Measurements from ENCODE around the gene RBM47. TPM values are rescaled to one million over a fixed set of nuclear protein-coding genes. Genes with fewer than 3 reads are reported as not detected.

Gene RBM47
- total RNA-seq, 3 donors from 2014 or later, result 66.6 to 151 (median 89.5) TPM

GRCh38 chr4:40418430-40419230 lies 211.0 kb downstream of the RBM47 start:
- DNase-seq (ENCODE audit: low spot score in 2 of 2), result no peak
- TF ChIP-seq POLR2AphosphoS5 (IDR thresholded peaks at IDR 0.05), result no peak
- TF ChIP-seq, protein P1, sequence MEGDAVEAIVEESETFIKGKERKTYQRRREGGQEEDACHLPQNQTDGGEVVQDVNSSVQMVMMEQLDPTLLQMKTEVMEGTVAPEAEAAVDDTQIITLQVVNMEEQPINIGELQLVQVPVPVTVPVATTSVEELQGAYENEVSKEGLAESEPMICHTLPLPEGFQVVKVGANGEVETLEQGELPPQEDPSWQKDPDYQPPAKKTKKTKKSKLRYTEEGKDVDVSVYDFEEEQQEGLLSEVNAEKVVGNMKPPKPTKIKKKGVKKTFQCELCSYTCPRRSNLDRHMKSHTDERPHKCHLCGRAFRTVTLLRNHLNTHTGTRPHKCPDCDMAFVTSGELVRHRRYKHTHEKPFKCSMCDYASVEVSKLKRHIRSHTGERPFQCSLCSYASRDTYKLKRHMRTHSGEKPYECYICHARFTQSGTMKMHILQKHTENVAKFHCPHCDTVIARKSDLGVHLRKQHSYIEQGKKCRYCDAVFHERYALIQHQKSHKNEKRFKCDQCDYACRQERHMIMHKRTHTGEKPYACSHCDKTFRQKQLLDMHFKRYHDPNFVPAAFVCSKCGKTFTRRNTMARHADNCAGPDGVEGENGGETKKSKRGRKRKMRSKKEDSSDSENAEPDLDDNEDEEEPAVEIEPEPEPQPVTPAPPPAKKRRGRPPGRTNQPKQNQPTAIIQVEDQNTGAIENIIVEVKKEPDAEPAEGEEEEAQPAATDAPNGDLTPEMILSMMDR (IDR thresholded peaks at IDR 0.05), result no peak
- TF ChIP-seq POLR2A (IDR thresholded peaks at IDR 0.05), result no peak
- intact Hi-C loops (cut with DNase I; ENCODE audit: low total_unique reads), result no loop called here
- Histone ChIP-seq H3K36me3 (no peaks in the 10 kb centered on the region), H3K4me1 (no peaks in the 10 kb centered on the region), H3K27ac (no peak overlapping the region), H3K9me3 (no peaks in the 10 kb centered on the region), H3K4me3 (no peak overlapping the region), H3K27me3 (no peaks in the 10 kb centered on the region)

DNA sequence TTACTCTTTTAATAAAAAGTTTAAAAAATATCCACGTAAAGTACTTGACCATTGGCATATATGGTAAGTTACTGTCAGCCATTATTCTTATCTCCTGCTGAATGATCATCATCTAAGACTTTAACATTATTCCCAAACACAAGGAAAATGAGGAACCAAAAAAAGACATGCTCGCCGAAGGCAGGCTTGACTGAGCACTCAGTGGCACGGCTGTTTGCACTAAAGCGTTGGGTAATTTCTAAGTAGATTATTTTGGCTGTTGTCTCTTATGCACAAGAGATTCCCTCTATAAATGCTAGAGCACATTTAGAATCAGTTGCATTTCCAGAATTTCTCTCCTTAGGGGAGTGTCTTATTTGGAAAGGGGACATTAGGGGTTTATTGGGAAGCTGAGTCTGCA lies 211.7 kb downstream of the RBM47 start:
- no peaks in the 10 kb centered on the region for H3K27me3 ChIP-seq
- H3K4me1 ChIP-seq, result no peaks in the 10 kb centered on the region
- no peaks in the 10 kb centered on the region for H3K36me3 ChIP-seq
- intact Hi-C loops (cut with DNase I; ENCODE audit: low total_unique reads), result no loop called here
- H3K9me3 ChIP-seq, result no peaks in the 10 kb centered on the region
- H3K27ac ChIP-seq, result no peak overlapping the region
- TF ChIP-seq, protein P1 (IDR thresholded peaks at IDR 0.05), result no peak
- TF ChIP-seq POLR2AphosphoS5 (IDR thresholded peaks at IDR 0.05) (no peak), POLR2A (IDR thresholded peaks at IDR 0.05) (no peak)
- DNase-seq (ENCODE audit: low spot score in 2 of 2), result no peak
- H3K4me3 ChIP-seq, result no peak overlapping the region

- no peaks in the 10 kb centered on the region for H3K36me3 ChIP-seq
- intact Hi-C loops (cut with DNase I; ENCODE audit: low total_unique reads), result no loop called here
- DNase-seq (ENCODE audit: low spot score in 2 of 2), result no peak
- no peaks in the 10 kb centered on the region for H3K27me3 ChIP-seq
- H3K4me1 ChIP-seq, result no peaks in the 10 kb centered on the region
- TF ChIP-seq POLR2A (IDR thresholded peaks at IDR 0.05), result no peak
- TF ChIP-seq, protein P1 (IDR thresholded peaks at IDR 0.05), result no peak
- TF ChIP-seq POLR2AphosphoS5 (IDR thresholded peaks at IDR 0.05), result no peak
- no peak overlapping the region for H3K4me3 ChIP-seq
- no peak overlapping the region for H3K27ac ChIP-seq
- no peaks in the 10 kb centered on the region for H3K9me3 ChIP-seq
These were observed 215.0 kb downstream of the RBM47 start for GRCh38 chr4:40414673-40415072.

DNA sequence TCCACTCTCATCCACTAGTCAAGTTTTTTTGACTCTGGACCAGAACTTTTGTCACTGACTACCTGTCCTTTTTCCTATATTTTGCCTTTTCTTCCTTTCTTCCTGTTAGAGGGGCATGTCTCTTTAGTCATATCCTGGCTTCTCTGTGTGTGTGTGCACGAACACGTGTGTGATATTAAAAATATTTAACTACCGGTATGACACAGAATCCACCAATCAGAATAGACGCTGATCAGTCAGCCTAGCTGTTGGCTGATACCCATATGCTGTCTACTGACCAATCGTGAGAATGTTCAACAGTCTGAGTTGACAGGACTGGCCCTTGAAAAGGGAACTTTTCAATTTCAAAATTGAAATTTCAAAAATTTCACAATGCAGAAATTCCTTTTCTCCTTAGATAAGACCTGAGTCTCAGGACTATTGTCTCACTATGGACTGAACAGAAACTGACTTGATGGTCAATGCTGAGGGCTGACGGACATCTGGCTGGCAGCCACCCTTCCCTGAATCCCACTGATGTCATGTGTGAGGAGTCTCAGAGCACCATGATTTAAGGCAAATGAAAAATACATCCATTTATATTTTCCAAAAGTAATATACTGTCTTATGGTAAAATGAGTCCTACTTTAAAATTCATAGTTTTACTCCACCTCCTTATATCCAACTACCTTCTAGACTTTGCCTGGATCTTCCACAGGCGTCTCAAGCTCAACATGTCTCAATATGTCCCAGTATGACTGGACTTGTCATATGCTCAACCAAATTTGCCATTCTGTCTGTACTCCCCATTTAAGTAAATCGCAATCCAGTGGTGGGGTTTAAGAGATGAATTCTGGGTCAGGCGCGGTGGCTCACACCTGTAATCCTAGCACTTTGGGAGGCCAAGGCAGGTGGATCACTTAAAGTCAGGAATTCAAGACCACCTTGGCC lies 216.5 kb downstream of the RBM47 start:
- Histone ChIP-seq H3K4me3 (no peak overlapping the region), H3K27me3 (no peaks in the 10 kb centered on the region), H3K4me1 (no peaks in the 10 kb centered on the region), H3K9me3 (no peaks in the 10 kb centered on the region), H3K27ac (no peak overlapping the region), H3K36me3 (no peaks in the 10 kb centered on the region)
- DNase-seq (ENCODE audit: low spot score in 2 of 2), result no peak
- no peak for TF ChIP-seq POLR2AphosphoS5 (IDR thresholded peaks at IDR 0.05)
- TF ChIP-seq, protein P1 (IDR thresholded peaks at IDR 0.05), result no peak
- TF ChIP-seq POLR2A (IDR thresholded peaks at IDR 0.05), result no peak
- intact Hi-C loops (cut with DNase I; ENCODE audit: low total_unique reads), result no loop called here

DNA sequence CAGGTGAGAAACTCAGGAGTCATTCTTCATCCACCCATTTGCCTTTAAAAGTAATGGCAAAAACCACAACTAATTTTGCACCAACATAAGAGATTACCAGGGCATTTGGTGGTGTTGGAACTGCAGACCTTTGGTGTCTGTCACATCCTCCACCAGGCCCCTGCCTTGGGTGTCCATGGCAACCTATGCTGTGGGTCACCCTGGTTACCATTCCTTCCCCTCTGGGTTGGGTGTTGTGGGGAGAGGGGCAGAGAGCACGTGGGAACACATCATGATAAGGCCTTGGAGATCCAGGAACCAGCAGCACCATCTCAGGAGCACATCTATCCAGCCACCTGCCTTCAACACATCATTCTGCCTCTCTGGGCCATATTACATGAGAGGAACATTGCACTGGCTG lies 217.3 kb downstream of the RBM47 start:
- intact Hi-C loops (cut with DNase I; ENCODE audit: low total_unique reads), result no loop called here
- no peaks in the 10 kb centered on the region for H3K27me3 ChIP-seq
- DNase-seq (ENCODE audit: low spot score in 2 of 2), result no peak
- no peaks in the 10 kb centered on the region for H3K36me3 ChIP-seq
- no peak overlapping the region for H3K27ac ChIP-seq
- no peak overlapping the region for H3K4me3 ChIP-seq
- H3K9me3 ChIP-seq, result no peaks in the 10 kb centered on the region
- H3K4me1 ChIP-seq, result no peaks in the 10 kb centered on the region
- TF ChIP-seq, protein P1 (IDR thresholded peaks at IDR 0.05), result no peak
- TF ChIP-seq POLR2AphosphoS5 (IDR thresholded peaks at IDR 0.05), result no peak
- TF ChIP-seq POLR2A (IDR thresholded peaks at IDR 0.05), result no peak
